Keratinocyte (primary cell): ENCODE measurements around the gene TDRD9. TPM values are rescaled to one million over a fixed set of nuclear protein-coding genes. Genes with fewer than 3 reads are reported as not detected.

Experiments
- DNase-seq: peaks from one replicate; pipeline ENCODE4 v3.0.0-alpha.2; 2011; ENCODE audit warnings: low read depth, missing footprints, low spot score
- FAIRE-seq: peaks from 2 replicates; lab custom pipeline; 2011; peaks lifted over from hg19 to GRCh38; lab: Jason Lieb, UNC
- H2AFZ ChIP-seq: 2 replicates; pipeline ENCODE4 v1.6.0; 2012; ENCODE audit warnings: low read length, control low read depth, inconsistent platforms; ENCODE audit not compliant: control insufficient read depth
- H3K27ac ChIP-seq: 2 replicates; pipeline ENCODE4 v1.5.1; 2011; ENCODE audit warnings: low read length; ENCODE audit not compliant: control insufficient read depth, insufficient read depth
- H3K27me3 ChIP-seq: 3 replicates; pipeline ENCODE4 v1.6.0; 2011; ENCODE audit warnings: low read length; ENCODE audit not compliant: control insufficient read depth, insufficient read depth; ENCODE audit errors: extremely low read depth
- H3K36me3 ChIP-seq, 2 experiments: 2 replicates in 1 of 2; 3 replicates in 1 of 2; pipeline ENCODE4 v1.5.1; 2011; ENCODE audit warnings: low read length in 2 of 2, mild to moderate bottlenecking in 1 of 2; ENCODE audit not compliant: control insufficient read depth in 2 of 2, insufficient read depth in 2 of 2; ENCODE audit errors: extremely low read depth in 1 of 2
- H3K4me1 ChIP-seq: 3 replicates; pipeline ENCODE4 v1.5.1; 2011; ENCODE audit warnings: low read length; ENCODE audit not compliant: control insufficient read depth, insufficient read depth; ENCODE audit errors: extremely low read depth
- H3K4me2 ChIP-seq: 3 replicates; pipeline ENCODE4 v1.6.0; 2011; ENCODE audit warnings: low read depth, low read length; ENCODE audit not compliant: control insufficient read depth, insufficient read depth; ENCODE audit errors: extremely low read depth
- H3K4me3 ChIP-seq, 3 experiments: fragments of 200-600 bp in 1 of 3; sonication (generic) in 1 of 3; 2 replicates in 2 of 3; 3 replicates in 1 of 3; pipeline ENCODE4 v1.5.1; 2011 to 2016; ENCODE audit warnings: low read length in 3 of 3, mild to moderate bottlenecking in 3 of 3, control low read depth in 2 of 3, inconsistent platforms in 1 of 3, low read depth in 1 of 3, mixed read lengths in 1 of 3, mixed run types in 1 of 3, moderate library complexity in 1 of 3; ENCODE audit not compliant: control insufficient read depth in 2 of 3, insufficient read depth in 2 of 3; ENCODE audit errors: extremely low read depth in 1 of 3
- H3K79me2 ChIP-seq: 2 replicates; pipeline ENCODE4 v1.6.0; 2012; ENCODE audit warnings: low read length; ENCODE audit not compliant: control insufficient read depth, insufficient read depth
- H3K9ac ChIP-seq: 3 replicates; pipeline ENCODE4 v1.6.0; 2011; ENCODE audit warnings: low read length; ENCODE audit not compliant: control insufficient read depth, insufficient read depth; ENCODE audit errors: extremely low read depth
- H3K9me1 ChIP-seq: 3 replicates; pipeline ENCODE4 v1.6.0; 2011; ENCODE audit warnings: low read length; ENCODE audit not compliant: control insufficient read depth, insufficient read depth; ENCODE audit errors: extremely low read depth
- H3K9me3 ChIP-seq: 2 replicates; pipeline ENCODE4 v1.5.1; 2012; ENCODE audit warnings: low read depth, low read length; ENCODE audit not compliant: control insufficient read depth
- H4K20me1 ChIP-seq: 3 replicates; pipeline ENCODE4 v1.6.0; 2011; ENCODE audit warnings: low read length; ENCODE audit not compliant: control insufficient read depth, insufficient read depth; ENCODE audit errors: extremely low read depth
- EZH2 ChIP-seq: IDR thresholded peaks from one replicate; pipeline ENCODE4 v1.6.1; 2012; ENCODE audit warnings: inconsistent platforms, mild to moderate bottlenecking, low read length, moderate library complexity
- dilution Hi-C: fragments of 300-500 bp; cut with MboI; formaldehyde crosslinking; loops from one replicate; pipeline ENCODE4 v1.7.0; 2020; ENCODE audit warnings: low sequenced_read_pairs; ENCODE audit not compliant: extremely low pct_ligation_motif_present
- polyA plus RNA-seq, 5 experiments: library from polyadenylated mRNA; depleted of rRNA in 3 of 5; stranded (reverse) in 3 of 5; stranded (forward) in 1 of 5; unstranded in 1 of 5; fragments of >200 nt; gene quantifications; 1 replicate in 1 of 5; 2 replicates in 3 of 5; 3 replicates in 1 of 5; pipeline versions ENCODE4 v1.2.1 to v1.2.3, GENCODE V29; 2011 to 2012; ENCODE audit warnings: missing spikeins in 2 of 5, low read depth in 1 of 5, low replicate concordance in 1 of 5
- TF ChIP-seq, protein P1 (sequence below), 3 experiments: IDR thresholded peaks in 1 of 3; conservative IDR thresholded peaks in 1 of 3; optimal IDR thresholded peaks in 1 of 3; 2 replicates in 2 of 3; 3 replicates in 1 of 3; pipeline versions ENCODE3 to v1.5.1; 2011; ENCODE audit warnings: low read length in 3 of 3, mild to moderate bottlenecking in 3 of 3, moderate library complexity in 2 of 3, control low read depth in 1 of 3, inconsistent platforms in 1 of 3; ENCODE audit not compliant: insufficient read depth in 2 of 3; ENCODE audit errors: extremely low read depth in 1 of 3

Gene TDRD9
- polyA plus RNA-seq, 1 donor (not counting 4 experiments of a cell fraction or from before 2014, with no cell fraction given), result 0.10 TPM

DNA sequence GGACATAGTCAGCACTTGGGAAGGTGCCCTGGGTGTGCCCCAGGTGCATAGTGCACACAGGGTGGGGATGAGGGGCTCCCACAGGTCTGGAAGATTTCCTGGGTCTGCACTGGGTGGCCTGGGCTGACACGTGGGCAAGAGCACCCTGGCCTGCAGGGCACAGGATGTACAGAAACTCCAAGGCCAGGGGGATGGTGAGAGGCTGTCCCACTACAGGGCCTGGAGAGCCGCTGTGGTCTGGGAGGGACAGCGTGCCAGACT lies 45.1 kb upstream of the TDRD9 start:
- peaks cover 21% of the 10 kb centered on the region for H3K27me3 ChIP-seq
- H3K9ac ChIP-seq, result no peak overlapping the region
- no peak overlapping the region for H3K4me3 ChIP-seq
- no peaks in the 10 kb centered on the region for H3K36me3 ChIP-seq
- no peak overlapping the region for H3K27ac ChIP-seq
- FAIRE-seq (no peak), DNase-seq (no peak)
- TF ChIP-seq, protein P1, sequence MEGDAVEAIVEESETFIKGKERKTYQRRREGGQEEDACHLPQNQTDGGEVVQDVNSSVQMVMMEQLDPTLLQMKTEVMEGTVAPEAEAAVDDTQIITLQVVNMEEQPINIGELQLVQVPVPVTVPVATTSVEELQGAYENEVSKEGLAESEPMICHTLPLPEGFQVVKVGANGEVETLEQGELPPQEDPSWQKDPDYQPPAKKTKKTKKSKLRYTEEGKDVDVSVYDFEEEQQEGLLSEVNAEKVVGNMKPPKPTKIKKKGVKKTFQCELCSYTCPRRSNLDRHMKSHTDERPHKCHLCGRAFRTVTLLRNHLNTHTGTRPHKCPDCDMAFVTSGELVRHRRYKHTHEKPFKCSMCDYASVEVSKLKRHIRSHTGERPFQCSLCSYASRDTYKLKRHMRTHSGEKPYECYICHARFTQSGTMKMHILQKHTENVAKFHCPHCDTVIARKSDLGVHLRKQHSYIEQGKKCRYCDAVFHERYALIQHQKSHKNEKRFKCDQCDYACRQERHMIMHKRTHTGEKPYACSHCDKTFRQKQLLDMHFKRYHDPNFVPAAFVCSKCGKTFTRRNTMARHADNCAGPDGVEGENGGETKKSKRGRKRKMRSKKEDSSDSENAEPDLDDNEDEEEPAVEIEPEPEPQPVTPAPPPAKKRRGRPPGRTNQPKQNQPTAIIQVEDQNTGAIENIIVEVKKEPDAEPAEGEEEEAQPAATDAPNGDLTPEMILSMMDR (optimal IDR thresholded peaks at IDR 0.05 in 1 of 3, IDR thresholded peaks at IDR 0.05 in 1 of 3, conservative IDR thresholded peaks at IDR 0.05 in 1 of 3; ENCODE audit: extremely low read depth in 1 of 3, insufficient read depth in 2 of 3, low read length in 3 of 3), result no peak
- no peak for TF ChIP-seq EZH2
- H3K9me3 ChIP-seq, result no peaks in the 10 kb centered on the region
- H3K4me1 ChIP-seq, result peaks cover 11% of the 10 kb centered on the region
- no peaks in the 10 kb centered on the region for H4K20me1 ChIP-seq
- dilution Hi-C loops, result no loop called here
- H3K79me2 ChIP-seq, result no peaks in the 10 kb centered on the region
- no peak overlapping the region for H2AFZ ChIP-seq
- no peak overlapping the region for H3K4me2 ChIP-seq
- no peaks in the 10 kb centered on the region for H3K9me1 ChIP-seq

DNA sequence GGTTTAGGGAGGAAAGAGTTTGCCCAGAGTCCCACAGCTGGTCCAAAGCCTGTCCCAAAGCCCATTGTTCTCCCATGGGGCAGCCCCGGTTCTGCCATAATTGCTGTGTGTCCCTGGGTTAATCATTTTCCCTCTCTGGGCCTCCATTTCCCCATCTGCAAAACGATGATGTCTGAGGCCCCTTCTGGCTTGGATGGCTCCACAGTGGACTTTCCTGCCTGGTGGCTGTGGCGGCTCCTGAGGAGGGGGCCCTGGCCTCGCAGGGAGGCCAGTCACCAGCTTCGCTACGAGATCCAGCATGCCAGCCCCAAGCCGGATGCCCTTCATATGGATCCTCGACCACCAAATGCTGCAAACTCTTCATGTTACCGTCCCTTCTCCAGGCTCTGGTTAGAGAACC lies 43.4 kb upstream of the TDRD9 start:
- no peak overlapping the region for H3K27ac ChIP-seq
- FAIRE-seq (no peak), DNase-seq (no peak)
- H3K9me1 ChIP-seq, result no peaks in the 10 kb centered on the region
- no peak overlapping the region for H3K4me3 ChIP-seq
- no peaks in the 10 kb centered on the region for H3K36me3 ChIP-seq
- H2AFZ ChIP-seq, result no peak overlapping the region
- no peaks in the 10 kb centered on the region for H3K9me3 ChIP-seq
- H3K9ac ChIP-seq, result no peak overlapping the region
- H3K27me3 ChIP-seq, result peaks cover 21% of the 10 kb centered on the region
- no peak for TF ChIP-seq EZH2
- TF ChIP-seq, protein P1 (optimal IDR thresholded peaks at IDR 0.05 in 1 of 3, IDR thresholded peaks at IDR 0.05 in 1 of 3, conservative IDR thresholded peaks at IDR 0.05 in 1 of 3; ENCODE audit: extremely low read depth in 1 of 3, insufficient read depth in 2 of 3, low read length in 3 of 3), result no peak
- H3K4me2 ChIP-seq, result no peak overlapping the region
- H3K4me1 ChIP-seq, result peaks cover 8% of the 10 kb centered on the region
- no peaks in the 10 kb centered on the region for H4K20me1 ChIP-seq
- dilution Hi-C loops, result no loop called here
- no peaks in the 10 kb centered on the region for H3K79me2 ChIP-seq
